Inferior parietal cortex (tissue), 1 donor: ENCODE measurements around the gene PNMA8C.
"Not testable (repeated sequence)": the region's sequence is repeated elsewhere in the genome, so short reads cannot be mapped to it uniquely, and the experiment has no call there.

Experiments used
- DNase-seq: peaks from one replicate; pipeline ENCODE4 v3.0.0-alpha.2; 2016; ENCODE audit errors: extremely low spot score

The PNMA8C gene

DNA sequence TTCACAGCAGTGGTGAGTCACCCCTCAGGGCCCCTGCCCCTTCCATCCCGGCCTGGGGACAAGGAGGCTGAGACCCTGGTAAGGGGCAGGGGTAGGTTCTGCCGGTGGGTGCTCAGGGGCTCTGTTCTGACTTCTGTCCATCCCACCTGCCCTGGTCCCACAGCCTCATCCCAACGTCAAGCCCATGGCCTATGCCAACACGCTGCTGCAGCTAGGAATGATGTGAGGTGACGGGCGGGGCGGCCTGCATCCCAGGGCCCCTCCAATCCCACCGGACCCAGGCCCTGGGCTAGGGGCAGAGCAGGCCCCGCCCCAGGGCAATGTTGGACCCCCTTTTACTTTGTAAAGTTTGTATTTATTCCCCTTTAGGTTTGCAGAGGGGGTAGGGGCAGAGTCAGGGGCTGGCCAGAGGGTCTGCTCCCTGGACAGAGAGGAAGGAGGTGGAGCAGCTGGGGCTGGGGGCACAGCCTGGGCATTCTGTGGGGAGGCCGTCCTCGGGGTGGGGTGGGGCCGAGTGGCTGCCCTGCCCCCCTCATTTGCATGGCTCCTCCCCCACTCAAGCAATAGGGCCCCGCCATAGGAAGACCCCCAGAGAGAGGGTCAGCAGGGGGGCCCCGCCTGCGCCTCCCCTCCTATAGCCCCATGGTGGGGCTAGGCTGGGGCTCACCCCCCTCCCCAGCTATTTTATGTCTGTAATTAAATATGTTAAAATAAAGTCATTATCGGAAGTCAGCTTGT lies 38.4 kb downstream of the PNMA8C start:
- DNase-seq = no peak

DNA sequence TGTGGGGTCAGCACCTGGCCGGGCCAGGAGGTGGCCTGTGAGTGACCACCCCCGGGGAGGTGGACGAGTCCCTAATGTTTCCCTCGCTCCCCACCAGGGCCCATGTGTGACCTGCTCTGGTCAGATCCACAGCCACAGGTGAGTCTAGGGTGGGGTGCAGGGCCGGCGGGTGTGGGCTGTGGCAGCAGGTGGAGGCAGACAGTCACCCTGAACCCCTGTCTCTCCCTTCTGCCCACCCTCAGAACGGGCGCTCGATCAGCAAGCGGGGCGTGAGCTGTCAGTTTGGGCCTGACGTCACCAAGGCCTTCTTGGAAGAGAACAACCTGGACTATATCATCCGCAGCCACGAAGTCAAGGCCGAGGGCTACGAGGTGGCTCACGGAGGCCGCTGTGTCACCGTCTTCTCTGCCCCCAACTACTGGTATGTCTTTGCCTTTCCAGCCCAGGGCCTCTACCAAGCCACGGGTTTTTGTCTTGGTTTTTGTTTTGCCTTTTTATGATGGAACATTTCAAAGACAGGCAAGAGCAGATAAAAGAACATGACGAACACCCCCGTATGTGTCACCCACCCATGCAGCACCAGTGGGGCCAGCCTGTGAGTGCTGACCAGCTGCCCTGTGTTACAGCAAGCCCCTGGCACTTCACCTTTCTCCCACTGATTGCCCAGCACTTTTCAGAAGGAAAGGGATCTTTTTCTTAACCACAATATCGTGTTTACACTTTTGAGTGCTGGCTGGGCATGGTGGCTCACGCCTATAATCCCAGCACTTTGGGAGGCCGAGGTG lies 40.2 kb downstream of the PNMA8C start:
- no peak for DNase-seq

DNA sequence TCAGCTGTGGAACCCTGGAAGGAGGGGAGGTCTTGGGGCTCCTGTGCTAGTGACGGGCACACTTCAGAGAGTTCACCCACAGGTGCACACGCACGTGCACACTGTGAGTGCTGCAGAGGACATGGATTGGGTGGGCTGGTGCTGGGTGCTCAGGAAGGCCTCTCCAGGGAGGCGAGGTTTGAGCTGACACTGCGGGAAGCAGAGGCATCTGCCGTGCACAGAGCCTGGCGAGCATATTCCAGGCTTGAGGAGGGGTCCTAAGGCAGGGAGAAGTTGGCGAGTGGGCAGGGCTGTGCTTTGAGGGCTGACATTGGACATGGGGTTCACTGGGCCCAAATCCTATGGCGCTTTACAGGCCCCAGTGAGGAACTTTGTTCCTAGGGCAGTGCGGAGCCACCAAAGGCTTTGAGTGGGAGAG lies 41.0 kb downstream of the PNMA8C start:
- no peak for DNase-seq

DNA sequence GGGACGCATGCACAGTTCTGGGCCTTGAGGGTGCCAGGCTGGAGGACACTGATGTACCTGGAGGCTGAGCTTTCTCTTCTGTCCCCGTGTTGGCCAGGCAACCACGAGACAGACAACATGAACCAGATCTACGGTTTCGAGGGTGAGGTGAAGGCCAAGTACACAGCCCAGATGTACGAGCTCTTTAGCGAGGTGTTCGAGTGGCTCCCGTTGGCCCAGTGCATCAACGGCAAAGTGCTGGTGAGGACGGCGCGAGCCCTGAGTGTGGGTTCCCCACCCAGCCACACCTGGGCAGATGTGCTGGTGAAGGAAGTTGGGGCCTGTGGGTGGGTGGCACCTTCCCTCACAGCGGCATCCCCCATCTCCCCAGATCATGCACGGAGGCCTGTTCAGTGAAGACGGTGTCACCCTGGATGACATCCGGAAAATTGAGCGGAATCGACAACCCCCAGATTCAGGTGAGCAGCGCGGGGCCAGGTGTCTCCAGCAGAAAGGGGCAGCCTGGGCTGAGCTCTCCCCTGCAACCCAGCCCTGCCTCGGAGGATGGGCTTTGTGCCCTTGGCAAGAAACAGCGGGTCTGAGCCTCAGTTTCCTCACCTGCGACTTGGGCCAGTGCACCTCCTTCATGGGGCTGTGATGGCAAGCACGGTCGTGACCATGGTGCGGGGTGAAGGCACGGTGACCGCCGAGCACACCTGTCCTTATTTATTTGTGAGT lies 41.6 kb downstream of the PNMA8C start:
- DNase-seq = no peak

DNA sequence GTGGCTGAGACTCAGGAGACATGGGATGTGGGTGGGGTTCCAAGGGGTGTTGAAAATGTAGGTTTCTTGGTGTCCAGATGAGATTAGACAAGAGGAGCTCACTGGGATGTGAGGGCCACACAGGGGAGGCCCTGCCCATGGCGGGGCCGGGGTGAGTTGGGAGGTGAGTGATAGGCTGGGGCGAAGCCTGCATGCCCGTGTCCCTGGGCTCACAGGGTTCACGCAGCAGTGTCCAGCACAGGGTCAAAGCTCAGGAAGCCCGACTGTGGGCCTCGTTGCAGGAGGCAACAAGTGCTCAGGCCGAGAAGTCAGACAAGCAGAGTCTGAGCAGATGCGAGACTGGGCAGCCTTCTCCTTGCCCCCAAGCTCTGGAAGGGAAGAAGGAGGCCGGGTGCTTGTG lies 42.6 kb downstream of the PNMA8C start:
- DNase-seq = no peak

DNA sequence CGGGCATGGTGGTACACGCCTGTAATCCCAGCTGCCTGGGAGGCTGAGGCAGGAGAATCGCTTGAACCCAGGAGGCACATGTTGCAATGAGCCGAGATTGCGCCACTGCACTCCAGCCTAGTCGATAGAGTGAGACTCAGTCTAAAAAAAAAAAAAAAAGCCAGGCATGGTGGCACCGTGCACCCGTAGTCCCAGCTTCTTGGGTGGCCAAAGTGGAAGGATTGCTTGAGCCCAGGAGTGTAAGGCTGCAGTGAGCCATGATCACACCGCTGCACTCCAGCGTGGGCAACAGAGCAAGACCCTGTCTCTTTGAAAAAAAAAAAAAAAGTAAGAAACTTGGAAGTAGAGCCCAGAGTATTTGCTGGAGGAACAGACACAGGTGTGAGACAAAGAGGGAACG lies 43.1 kb downstream of the PNMA8C start:
- no peak for DNase-seq

DNA sequence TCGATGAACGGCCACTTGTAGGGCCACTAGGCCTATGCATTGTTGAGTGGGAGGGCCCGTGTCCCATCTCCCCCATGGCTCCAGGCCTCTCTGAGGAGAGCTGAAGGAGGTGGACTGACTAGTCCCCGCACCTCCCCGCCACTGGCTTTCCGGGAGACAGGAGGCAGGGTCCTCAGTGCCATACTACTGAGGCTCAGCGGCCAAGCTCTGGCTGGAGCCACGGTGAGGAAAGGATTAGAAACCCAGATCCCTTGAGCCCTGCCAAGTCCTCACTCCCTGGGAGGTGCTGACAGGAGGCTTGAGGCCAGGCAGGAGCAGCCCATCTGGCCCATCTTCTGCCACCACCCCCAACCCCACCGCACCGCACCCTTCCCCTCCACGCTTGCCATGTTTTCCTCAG lies 44.3 kb downstream of the PNMA8C start:
- no peak for DNase-seq

DNA sequence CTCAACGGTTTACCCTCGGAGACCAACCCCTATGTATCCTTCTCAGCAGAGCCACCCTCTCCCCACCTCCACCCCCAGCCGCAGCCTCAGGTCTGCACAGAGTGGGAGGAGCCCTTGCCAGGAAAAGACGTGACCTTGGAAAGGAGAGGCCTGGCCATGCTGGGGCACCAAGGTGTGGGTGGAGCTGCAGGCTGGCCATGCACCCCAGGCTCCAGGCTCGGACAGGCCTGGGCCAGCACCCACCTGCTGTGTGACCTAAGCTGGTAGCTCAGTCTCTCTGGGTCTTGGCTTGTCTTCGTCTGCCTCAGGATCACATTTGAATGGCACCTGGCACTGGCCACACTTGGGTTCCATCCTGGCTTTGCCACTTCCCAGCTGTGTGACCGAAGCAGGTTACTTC lies 44.9 kb downstream of the PNMA8C start:
- DNase-seq = no peak

DNA sequence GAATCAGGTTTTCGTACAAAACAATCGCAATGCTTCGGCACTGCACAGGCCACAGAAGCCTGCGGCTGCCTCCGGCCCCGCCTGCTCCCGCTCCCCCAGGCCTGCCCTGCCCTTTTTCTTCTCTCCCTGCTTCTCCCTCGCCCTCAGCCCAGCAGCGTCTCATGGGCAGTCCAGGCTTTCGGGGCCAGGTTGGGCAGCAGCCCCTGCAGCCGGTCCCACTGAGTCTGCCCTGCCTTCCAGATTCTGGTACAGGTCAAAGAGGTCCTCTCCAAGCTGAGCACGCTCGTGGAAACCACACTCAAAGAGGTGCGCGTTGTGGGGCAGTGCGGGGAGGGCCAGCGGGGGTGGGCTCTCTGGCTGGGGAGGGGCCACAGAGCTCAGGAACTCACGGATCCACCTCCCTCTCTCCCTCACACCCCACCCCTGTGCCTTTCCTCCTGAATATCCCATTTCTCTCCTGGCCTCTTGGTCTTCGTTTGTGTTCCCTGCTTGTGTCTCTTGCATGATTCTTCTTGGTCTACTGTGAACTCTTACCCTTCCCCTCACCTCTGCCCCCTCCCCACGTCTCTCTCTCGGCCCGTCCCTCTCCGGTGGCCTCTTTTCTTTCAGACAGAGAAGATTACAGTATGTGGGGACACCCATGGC lies 45.4 kb downstream of the PNMA8C start:
- DNase-seq = no peak

DNA sequence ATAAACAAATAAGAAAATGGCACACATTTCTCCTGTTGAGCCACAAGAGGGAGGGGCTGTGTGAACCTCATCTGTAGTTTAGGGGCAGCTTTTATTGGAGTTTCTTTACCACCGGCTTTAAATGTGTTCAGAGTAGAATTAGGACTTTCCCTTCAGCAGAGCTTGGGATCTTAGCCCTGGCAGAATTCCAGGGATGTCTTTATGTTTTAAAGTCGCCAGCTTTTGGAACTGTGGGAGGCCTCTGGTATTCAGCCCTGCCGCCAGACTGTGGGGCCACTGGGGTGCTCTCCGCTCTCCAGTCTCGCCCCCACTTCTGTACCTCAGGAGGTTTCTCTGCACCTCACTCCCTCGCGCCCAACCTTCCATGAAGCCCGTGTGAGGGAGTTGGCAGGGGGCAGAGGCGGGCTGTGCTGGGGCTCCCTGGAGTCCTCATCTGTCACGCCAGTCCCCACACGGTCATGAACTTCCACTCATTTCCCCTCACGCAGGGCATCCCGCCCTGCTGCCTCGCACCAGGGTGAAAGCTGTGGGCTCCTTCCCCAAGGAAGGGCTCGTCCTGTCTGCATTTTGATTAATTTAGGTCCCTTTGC lies 46.9 kb downstream of the PNMA8C start:
- DNase-seq = no peak

DNA sequence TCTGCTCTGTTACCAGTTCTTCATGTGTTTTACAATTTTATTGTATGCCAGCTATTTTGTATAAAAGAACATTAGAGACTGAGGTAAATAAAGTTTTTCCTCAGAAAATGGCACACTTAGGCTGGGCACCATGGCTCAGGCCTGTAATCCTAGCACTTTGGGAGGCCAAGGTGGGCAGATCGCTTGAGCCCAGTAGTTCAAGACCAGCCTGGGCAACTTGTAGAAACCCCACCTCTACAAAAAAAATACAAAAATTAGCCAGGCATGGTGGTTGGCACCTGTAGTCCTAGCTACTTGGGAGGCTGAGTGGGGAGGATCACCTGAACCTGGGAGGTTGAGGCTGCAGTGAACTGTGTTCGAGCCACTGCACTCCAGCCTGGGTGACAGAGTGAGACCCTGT lies 47.4 kb downstream of the PNMA8C start:
- DNase-seq = no peak

DNA sequence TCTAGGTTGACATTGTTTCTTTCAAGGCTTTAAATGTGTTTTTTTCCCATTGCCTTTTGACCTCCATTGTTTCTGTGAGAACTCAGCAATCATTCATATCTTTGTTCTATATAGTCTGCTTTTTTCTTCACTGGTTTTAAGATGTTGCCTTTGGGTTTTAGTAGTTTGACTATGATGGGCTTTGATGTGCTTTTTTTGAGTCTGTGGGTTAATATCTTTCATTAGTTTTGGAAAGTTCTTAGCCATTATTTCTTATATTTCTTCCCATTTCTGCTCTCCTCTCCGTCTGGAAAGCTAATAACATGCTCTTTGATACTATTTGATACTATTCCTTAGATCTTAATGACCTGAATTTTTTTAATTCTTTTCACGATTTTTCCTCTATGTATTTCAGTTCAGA lies 48.0 kb downstream of the PNMA8C start:
- DNase-seq = no peak

DNA sequence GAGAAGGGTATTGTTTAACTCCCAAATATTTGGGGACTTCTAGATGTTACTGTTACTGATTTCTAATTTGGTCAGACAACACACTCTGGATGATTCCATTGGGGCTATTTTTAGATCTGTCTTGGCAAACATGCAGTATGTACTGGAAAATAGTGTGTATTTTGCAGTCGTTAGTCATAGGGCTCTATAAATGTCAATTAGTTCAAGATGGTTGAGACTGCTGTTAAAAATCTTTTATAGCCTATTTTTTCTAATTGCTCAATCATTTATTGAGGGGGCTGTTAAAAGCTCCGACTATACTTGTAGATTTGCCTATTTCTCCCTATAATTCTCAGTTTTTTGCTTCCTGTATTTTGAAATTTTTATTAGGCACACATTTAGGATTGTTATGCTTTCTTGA lies 50.5 kb downstream of the PNMA8C start:
- DNase-seq = no peak

DNA sequence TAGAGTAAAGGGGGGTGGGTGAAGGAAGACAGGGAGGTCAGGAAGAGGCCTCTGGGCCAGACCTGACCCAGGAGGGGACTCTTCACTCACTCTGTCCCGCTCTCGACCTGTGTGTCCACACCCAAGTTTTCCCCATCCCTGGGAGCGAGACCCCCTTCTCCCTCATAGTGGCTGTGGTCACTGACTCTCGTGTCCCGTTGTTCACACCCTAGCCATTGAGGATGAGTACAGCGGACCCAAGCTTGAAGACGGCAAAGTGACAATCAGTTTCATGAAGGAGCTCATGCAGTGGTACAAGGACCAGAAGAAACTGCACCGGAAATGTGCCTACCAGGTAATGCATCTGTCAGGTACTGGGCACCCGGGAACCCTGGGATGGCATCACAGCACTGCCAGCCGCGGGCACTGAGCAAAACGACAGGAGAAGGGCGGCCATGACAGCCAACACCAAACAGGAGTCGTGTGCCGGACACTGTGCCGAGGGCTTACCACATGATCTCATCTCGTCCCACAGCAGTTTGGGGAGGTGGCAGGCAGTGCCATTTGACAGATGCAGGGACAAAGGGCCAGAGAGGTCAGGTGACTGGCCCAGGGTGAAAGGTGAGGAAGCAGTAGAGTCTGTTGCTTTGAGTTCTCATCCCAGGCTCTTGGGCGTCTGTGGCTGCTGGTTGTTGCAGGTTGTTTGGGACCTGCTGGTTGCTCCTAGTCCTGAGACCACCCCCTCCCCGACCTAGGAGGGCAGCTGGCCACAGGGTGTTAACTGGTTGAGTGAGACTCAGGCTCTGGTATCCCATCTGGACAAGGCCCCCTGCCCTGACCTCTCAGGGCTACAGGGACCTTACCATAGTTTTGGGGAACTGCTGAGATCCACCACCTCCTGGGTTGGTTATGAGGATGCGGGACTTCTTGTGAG lies 52.2 kb downstream of the PNMA8C start:
- no peak for DNase-seq

DNA sequence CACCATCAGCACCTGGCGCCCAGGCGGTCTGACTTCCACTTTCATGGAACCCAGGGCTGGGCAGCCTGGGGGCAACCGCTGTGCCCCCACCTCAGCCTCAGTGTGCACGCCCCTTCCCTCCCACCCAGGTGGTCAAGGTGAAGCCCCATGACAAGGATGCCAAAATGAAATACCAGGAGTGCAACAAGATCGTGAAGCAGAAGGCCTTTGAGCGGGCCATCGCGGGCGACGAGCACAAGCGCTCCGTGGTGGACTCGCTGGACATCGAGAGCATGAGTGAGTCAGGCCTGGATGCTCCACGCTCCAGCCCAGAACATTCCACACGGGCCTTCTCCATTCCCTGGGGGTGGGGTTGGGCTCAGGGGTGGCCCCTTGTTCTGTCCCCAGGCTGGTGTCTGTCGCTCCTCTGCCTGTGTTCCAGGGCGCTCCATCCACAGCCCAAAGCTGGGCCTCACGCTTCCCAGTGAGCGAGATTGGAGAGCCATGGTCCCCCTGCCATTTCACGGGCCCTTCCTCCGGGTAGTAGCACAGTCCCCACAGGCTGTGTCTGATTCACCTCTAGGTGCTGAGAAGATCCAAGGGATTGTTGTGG lies 53.2 kb downstream of the PNMA8C start:
- not testable (repeated sequence) for DNase-seq
